NCI-H345 treated with DMSO at 0.1 percent for 48 hours (cell line): ENCODE results near the gene GREM1.

ENCODE experiments used
- DNase-seq: peaks from one replicate; lab custom pipeline; 2025; ENCODE audit not compliant: unreplicated experiment; lab: John Stamatoyannopoulos, UW

The GREM1 gene

DNA sequence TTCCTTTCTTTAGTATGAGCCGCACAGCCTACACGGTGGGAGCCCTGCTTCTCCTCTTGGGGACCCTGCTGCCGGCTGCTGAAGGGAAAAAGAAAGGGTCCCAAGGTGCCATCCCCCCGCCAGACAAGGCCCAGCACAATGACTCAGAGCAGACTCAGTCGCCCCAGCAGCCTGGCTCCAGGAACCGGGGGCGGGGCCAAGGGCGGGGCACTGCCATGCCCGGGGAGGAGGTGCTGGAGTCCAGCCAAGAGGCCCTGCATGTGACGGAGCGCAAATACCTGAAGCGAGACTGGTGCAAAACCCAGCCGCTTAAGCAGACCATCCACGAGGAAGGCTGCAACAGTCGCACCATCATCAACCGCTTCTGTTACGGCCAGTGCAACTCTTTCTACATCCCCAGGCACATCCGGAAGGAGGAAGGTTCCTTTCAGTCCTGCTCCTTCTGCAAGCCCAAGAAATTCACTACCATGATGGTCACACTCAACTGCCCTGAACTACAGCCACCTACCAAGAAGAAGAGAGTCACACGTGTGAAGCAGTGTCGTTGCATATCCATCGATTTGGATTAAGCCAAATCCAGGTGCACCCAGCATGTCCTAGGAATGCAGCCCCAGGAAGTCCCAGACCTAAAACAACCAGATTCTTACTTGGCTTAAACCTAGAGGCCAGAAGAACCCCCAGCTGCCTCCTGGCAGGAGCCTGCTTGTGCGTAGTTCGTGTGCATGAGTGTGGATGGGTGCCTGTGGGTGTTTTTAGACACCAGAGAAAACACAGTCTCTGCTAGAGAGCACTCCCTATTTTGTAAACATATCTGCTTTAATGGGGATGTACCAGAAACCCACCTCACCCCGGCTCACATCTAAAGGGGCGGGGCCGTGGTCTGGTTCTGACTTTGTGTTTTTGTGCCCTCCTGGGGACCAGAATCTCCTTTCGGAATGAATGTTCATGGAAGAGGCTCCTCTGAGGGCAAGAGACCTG, 13.2 kb downstream of the GREM1 start:
- DNase-seq = no peak

DNA sequence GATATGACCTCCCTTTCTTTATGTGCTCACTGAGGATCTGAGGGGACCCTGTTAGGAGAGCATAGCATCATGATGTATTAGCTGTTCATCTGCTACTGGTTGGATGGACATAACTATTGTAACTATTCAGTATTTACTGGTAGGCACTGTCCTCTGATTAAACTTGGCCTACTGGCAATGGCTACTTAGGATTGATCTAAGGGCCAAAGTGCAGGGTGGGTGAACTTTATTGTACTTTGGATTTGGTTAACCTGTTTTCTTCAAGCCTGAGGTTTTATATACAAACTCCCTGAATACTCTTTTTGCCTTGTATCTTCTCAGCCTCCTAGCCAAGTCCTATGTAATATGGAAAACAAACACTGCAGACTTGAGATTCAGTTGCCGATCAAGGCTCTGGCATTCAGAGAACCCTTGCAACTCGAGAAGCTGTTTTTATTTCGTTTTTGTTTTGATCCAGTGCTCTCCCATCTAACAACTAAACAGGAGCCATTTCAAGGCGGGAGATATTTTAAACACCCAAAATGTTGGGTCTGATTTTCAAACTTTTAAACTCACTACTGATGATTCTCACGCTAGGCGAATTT, 14.9 kb downstream of the GREM1 start:
- no peak for DNase-seq

DNA sequence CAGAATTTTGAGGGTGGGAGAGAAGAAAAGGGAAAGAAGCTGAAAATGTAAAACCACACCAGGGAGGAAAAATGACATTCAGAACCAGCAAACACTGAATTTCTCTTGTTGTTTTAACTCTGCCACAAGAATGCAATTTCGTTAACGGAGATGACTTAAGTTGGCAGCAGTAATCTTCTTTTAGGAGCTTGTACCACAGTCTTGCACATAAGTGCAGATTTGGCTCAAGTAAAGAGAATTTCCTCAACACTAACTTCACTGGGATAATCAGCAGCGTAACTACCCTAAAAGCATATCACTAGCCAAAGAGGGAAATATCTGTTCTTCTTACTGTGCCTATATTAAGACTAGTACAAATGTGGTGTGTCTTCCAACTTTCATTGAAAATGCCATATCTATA, 15.5 kb downstream of the GREM1 start:
- DNase-seq = no peak

DNA sequence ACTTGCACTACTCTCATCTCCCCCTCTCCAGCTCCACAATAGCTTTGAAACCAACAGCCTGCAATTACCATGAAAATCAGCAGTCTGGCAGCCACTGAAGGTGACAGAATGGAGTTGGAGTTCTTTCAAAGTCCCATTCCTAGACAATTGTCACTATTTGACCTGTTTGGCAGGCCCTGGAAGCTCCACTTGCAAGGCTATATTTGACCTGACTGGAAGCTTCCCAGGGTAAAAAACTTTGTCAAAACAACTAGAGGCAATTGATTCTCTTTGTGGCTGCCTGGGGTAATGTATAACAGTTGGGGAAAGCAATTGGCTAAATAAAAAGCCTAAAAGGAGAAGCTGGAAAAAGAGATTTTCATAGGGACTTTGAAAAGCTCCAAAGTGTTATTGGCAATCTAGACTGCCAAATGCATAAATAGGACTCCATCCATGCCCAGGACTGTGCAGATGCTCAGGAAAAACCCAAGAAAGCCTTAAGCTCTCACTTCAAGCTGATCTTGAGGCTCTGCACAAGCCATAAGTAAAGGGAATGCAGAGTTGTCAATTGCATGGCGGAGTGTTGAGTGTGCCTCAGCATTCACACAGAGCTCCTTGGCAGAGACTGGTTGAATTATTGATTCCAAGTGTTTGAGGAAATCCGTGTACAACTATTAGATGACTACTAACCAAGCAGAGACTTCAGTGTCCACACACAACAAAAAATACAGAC, 18.3 kb downstream of the GREM1 start:
- DNase-seq = no peak

DNA sequence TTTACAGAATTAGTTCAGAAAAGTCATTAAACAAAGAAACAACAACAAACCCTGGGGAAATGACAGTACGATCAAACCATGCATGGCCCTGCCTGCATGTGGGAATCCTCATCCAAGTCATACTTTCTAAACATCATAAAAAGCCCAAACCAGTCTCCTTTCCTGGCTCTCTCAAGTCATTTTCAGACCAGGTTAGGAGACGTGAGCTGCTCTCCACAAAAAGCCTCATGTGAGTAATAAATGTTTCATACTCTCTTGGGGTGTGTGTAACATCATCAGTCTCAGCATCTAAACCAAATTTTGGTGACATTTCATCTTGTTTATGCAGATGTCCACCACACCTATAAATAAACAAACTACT, 18.9 kb downstream of the GREM1 start:
- DNase-seq = no peak

DNA sequence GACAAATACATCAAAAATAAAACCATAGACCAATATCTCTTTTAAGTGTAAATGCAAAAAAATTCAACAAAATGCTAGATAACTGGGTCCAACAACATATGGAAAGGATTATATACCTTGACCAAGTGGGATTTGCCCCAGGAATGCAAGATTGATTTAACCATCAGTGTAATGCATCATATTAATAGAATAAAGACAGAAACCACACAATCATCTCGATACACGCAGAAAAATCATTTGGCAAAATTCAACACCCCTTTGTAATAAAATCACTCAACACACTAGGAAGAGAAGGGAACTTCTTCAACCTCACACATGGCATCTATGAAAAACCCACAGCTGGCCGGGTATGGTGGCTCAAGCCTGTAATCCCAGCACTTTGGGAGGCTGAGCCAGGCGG, 19.5 kb downstream of the GREM1 start:
- no peak for DNase-seq

DNA sequence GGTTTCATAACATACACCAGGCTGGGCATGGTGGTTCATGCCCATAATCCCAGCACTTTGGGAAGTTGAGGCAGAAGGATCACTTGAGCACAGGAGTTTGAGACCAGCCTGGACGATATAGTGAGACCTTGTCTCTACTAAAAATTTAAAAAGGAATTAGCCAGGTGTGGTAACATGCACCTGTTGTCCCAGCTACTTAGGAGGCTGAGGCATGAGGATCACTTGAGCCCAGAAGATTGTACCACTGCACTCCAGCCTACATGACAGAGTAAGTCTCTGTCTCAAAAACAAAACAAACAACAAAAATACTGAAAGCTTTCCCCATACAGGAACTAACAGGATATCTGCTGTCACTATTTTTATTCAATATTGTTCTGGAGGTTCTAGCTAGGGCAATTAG, 20.9 kb downstream of the GREM1 start:
- DNase-seq = no peak

DNA sequence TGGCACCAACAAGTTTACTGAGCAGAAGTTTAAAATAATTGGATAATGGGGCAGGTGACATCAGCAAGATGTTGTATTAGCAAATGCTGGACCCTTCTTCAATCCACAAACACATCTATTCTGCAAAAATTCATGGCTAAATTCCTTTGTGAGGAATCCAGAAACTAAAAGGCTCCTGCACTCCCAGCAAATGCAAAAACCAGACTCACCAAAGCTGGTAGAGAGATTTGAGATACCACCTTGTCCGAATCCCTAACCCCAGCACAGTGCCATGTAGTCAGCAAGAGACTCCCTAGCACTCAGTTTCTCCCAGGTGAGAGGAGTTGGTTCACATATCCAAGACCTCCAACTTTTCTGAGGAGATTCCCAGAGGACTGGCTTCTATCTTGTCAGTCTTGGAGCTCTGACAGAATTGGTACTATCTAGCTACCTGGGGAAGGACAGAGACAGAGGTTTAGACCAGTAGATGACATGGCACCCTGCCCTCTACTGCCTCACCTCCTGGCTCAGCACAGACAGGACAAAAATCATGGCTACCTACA, 21.8 kb downstream of the GREM1 start:
- no peak for DNase-seq

DNA sequence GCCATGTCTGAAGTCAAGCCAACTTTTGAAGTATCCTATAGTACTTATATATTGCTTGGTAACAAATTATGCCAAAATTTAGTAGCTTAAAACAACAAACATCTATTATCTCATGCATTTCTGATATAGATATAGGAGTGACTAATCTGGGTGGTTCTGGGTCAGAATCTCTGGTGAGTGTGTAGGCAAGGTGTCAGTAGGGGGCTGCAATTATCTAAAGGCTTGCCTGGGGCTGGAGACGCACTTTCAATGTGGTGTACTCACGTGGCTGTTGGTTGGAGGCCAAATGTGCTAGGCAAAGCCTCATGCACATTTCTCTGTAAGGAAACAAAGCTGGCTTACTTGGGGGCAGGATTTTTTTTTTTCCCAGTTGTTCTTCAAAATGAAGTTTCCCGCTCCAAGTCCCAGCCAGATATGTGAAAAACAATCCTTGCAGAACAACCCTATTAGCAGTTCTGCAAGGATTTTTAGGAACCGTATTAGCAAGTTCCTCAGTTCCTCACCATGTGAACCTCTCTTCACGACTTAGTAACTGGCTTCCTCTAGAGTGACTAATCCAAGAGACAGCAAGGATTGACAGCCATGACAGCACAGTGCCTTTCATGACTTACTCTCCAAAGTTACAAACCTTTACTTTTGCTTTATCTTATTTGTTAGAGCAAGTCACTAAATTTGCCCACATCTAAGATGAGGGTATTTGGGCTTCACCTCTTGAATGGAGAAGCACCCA, 25.8 kb downstream of the GREM1 start:
- no peak for DNase-seq

DNA sequence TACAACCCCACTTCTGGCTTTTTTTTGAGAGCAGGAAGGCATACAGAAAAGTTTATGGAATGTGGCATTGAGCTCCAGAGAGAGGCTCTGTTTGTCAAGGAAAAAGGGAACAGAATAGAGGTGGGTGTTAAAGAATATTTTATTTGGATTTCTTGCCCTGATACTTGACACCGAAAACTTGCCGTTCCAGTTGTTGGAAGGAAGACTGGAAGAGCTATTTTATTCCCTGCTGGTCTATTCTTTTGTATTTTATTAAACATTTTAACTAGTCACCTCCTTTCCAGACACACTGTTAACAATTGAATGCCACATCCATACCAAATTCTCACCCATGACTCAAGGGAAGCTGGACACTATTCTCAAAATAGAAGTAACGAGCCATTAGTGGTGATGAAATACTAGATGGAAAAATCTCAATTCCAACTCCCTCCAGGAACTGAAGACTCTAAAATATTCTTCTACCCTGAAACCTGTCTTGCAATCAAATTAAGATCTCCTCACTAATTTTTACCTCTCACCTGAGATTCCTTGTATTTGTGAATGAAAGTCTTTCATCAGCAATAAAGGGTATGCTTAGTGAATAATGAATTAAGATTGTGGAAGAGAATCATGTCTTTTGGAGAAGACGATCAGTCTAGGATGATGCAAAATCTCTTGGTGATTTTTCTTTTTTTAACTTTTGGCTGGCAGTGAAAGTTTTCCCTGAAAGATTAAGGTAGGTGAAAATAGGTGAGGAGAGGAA, 28.5 kb downstream of the GREM1 start:
- DNase-seq = no peak

DNA sequence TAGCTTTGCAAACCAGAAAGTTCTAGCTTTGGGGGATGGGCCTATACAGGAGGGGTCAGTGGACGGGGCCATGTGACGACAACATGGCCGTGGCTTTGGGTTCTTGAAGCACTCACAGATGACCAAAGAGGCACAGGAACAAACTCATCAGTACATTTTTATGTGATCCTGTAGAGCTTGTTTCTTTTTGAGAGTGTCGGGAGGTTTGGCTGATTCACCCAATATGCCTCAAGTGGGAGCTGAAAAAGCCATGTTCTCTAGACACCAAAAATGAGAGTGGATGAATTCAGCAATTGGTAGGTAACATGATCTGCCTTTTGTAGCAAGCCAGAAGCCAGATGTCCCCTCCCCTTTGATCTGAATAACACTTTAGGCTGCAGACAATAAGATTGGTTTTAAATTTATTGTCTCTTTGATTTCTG, 30.1 kb downstream of the GREM1 start:
- no peak for DNase-seq

DNA sequence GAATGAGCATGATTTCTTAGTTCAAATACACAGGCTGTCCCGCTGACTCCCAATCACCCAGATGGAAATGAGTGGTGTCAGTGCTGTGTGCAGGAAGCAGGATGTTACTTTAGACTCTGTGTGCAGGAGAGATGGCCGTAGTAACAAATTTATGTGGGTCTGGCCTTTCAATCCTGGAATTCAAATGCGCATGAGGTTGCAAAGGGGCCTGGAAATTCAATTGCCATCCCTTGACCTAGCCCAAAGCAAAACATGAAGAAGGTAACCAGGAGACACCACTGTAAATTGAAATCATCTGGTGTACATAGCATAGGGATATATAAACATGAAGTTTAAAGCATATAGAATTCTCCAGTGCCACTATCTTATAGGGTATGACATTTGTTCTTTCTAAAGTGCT, 33.2 kb downstream of the GREM1 start:
- DNase-seq = no peak

DNA sequence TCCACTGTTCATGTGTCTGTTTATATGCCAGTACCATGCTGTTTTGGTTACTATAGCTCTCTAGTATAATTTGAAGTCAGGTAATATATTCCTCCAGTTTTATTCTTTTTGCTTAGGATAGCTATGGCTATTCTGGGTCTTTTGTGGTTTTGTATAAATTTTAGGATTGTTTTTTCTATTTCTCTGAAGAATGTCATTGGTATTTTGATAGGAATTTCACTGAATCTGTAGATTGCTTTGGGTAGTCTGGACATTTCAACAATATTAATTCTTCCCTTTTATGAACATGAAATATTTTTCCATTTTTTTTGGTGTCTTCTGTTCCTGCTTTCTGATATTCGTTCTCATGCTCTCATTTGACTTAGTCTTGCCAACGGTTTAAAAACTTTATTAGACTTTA, 39.6 kb downstream of the GREM1 start:
- DNase-seq = no peak

DNA sequence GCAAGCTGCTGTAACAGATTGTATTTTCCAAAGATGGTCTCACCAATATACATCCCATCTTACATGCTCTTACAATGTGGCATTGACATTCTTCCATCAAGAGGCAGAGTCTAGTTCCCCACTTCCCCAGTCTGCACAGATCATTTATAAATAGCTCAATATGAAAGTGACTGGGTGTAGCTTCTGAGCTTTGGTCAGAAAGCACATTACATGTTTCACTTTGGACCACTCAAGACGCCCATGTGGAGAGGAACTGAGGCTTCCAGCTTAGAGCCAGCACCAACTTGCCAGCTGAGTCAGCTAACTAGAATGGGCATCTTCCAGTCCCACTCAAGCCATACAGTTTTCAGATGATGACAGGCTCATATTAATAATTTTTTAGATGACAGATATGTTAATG, 45.5 kb downstream of the GREM1 start:
- no peak for DNase-seq

DNA sequence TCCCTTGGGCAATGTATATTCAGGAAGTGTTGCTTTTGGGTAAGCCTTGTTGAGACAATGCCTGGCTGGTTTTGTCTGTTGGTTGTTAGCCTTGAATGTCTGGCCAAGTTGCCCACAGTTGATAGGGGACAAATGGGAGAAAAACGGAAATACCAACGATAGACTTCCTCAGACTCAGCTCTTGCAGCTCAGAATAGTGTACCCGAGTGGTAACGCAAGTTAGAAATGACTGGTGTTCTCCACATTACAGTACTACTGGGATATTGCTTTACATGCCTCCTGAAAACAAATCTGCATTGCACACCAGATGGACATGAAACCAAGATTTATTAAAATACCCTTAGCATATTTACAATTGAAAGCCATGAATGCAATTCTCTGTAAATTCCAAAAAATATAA, 47.4 kb downstream of the GREM1 start:
- DNase-seq = no peak

DNA sequence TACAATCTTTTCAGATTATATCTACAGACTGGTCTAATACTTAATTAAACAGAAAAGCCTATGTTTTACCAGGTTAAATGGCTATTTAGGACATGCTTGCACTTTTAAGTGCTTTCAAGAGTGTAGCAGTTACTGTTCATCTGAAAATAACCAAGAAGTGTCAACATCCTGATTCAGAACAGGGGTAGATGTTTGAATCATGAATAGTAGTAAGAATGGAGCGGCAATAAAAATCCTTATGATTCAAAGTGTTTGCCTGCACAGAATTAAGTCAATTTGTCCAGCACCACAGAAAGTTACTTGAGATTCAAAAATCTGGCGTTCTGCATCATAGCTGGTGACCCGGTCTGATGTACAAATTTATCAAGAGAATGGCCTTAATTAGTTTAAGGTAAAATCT, 48.3 kb downstream of the GREM1 start:
- DNase-seq = no peak

DNA sequence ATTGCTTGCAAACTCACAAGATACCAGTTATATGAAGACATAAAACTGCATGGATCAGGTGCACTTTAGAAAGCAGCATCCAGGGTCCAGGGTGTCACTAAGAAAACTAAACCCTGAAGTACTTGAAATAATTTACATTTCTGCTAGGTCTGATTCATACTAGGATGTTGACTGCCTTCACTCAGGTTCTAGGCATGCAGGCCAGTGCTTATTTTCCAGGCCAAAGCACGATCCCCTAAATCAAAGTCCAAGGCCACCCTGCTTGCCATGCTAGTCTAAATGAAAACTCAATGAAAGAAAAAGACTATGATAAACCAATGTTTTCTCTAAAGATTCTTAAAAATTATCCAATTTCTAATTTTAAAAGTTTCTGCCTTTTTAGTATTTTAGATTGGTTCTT, 49.4 kb downstream of the GREM1 start:
- DNase-seq = no peak

DNA sequence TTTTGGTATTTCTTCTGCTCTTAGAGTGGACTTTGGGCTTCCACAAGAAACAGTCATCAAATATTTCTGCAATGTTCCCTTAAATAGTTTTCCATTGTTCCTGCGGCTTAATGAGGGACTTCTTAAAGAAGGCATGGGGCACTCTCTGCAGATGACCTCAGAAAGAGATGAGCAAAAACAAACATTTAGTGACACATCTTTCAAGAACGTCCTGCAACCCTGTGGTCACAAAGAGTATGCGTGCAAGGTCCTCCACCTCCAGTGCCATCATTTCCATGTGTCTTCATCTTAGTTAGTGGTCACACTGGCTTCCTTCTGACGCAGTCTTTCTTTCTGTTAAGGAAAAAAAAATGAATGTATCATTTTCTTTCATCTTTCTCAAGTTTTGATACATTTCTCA, 56.2 kb downstream of the GREM1 start:
- DNase-seq = no peak

DNA sequence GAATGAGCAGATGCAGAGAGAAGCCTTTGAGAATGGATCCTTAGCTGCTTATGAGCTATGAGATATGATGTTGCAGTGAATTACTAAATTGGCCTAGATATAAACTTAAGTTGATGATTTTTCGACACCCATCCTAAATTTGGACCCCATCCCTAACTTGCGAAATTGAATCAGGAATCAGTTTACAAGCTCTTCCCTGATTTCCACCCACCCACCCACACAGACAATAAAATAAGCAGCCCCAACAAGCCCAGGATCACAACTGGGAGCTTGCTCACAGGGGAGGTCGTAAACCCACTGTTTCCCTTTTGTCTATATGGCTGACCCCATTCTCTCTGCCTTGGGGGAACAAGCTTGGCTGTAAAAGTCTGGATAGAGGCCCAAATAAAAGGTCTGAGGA, 57.3 kb downstream of the GREM1 start:
- no peak for DNase-seq

DNA sequence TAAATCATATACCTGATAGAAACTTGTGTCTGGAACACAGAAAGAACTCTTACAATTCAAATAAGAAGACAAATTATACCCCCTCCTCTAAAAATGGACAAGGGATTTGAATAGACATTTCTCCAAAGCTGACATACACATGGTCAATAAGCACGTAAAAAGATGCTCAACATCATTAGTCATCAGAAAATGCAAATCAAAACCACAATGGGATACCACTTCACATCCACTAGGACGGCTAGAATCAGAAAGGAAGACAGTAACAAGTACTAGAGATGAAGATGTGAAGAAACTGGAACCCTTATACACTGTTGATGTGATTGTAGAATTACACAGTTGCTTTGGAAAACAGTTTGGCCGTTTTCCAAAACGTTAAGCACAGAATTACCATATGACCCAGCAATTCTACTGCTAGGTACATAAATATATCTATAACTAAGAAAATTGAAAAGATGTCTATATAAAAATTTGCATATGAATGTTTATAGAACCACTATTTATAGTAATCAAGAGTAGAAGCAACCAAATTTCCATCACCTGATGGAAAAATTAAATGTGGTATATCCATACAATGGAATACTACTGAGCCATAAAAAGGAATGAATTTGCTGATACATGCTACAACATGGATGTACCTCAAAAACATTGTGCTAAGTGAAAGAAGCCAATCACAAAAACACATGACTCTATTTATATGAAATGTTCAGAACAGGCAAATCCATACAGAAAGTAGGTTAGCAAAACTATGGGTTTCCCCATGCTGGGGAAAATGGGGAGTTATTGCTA, 60.8 kb downstream of the GREM1 start:
- DNase-seq = no peak
